NCI-H1417 (cell line): ENCODE results near the gene GJB2.

ENCODE experiments used
- DNase-seq, 3 experiments: peaks; one replicate each; lab custom pipeline; 2025; lab: John Stamatoyannopoulos, UW

GJB2 gene

GRCh38 chr13:20192158-20192835 lies 441 bp downstream of the GJB2 start:
- DNase-seq: peak in 2 of 3 experiments; percentile 4 to 35

- no peak for DNase-seq
Observed at GRCh38 chr13:20191311-20192157, 1.2 kb downstream of the GJB2 start.

DNA sequence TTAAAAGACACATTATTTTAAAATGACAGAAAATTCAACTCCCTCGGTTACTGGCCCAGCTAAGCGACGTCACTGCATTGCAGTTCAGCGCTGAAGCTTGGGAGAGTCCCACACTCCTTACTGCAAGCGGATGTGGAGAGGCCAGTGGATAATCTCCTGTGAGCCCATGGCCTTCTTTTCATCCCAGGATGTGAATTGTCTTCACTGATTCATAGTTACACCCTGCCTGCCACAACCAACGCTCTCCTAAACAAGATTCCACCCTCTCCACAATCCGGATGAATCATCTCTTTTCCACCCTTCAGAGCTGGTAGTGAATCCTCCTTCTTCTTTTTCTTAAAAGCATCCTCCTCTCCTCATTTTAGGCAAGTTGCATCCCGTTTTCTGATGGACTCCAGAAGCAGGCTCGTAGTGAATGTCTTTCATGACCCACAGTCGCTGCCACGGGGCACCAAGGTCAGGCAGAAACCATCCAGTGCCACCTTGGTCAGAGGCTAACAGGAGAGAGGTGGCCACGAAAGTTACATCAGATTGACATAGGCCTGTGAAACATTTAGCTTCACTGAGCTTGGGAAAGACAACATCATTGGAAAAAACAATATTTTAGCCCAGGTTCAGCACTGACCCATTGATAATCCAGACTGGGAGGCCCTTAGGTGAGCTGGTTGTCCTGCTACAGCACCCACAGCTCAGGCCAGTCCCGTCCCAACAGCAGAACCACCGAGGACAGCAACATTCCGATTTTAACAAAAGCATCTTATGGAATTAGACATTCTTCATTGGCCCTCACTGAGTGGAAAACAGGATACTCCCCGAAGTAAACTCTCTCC lies 2.0 kb downstream of the GJB2 start:
- DNase-seq: no peak

GRCh38 chr13:20190076-20190475 lies 2.7 kb downstream of the GJB2 start:
- no peak for DNase-seq

DNA sequence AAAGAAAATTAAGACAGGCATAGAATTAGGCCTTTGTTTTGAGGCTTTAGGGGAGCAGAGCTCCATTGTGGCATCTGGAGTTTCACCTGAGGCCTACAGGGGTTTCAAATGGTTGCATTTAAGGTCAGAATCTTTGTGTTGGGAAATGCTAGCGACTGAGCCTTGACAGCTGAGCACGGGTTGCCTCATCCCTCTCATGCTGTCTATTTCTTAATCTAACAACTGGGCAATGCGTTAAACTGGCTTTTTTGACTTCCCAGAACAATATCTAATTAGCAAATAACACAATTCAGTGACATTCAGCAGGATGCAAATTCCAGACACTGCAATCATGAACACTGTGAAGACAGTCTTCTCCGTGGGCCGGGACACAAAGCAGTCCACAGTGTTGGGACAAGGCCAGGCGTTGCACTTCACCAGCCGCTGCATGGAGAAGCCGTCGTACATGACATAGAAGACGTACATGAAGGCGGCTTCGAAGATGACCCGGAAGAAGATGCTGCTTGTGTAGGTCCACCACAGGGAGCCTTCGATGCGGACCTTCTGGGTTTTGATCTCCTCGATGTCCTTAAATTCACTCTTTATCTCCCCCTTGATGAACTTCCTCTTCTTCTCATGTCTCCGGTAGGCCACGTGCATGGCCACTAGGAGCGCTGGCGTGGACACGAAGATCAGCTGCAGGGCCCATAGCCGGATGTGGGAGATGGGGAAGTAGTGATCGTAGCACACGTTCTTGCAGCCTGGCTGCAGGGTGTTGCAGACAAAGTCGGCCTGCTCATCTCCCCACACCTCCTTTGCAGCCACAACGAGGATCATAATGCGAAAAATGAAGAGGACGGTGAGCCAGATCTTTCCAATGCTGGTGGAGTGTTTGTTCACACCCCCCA lies 3.8 kb downstream of the GJB2 start:
- no peak for DNase-seq

- no peak for DNase-seq
Observed at GRCh38 chr13:20186771-20187170, 6.0 kb downstream of the GJB2 start.

DNA sequence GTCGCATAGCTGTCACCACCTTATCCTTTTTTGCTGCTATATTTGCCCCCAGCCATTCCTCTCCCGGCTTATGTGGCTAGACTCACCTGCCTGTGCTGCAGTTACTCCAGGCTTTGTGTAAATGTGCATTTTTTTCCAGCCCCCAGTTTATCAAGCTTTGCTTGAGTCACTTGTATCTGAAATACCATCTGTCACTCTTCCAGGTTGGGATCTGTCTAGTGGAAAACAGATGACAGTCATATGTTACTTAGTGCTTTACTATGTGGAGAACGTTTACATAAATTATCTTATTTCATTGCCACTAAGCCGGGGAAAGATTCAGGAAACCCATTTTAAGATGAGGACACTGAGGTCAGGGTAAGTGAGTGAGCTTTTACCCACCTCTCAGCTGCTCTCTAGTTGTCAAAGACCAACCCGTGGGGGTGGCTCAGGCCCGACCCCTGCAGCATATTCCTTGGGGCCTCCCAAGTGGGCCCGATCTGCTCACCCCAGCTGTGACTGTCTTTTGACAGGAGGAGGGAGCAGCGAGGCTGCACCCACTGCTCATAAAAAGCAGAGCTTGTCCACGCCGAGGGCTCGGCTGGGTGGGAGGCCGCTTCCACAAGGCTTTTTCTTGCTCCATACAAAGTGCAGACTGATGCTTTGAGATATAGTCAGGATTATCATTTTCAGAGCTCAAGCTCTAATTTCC lies 7.2 kb downstream of the GJB2 start:
- DNase-seq: no peak

- peak; percentile 20 to 75 (median 58) for DNase-seq
Observed at GRCh38 chr13:20182231-20182846, 10.4 kb downstream of the GJB2 start.

GRCh38 chr13:20181188-20181587 lies 11.6 kb downstream of the GJB2 start:
- DNase-seq: no peak

- DNase-seq: no peak
Observed at GRCh38 chr13:20178156-20178555, 14.6 kb downstream of the GJB2 start.

- no peak for DNase-seq
Observed at GRCh38 chr13:20177049-20177831, 15.5 kb downstream of the GJB2 start.

DNA sequence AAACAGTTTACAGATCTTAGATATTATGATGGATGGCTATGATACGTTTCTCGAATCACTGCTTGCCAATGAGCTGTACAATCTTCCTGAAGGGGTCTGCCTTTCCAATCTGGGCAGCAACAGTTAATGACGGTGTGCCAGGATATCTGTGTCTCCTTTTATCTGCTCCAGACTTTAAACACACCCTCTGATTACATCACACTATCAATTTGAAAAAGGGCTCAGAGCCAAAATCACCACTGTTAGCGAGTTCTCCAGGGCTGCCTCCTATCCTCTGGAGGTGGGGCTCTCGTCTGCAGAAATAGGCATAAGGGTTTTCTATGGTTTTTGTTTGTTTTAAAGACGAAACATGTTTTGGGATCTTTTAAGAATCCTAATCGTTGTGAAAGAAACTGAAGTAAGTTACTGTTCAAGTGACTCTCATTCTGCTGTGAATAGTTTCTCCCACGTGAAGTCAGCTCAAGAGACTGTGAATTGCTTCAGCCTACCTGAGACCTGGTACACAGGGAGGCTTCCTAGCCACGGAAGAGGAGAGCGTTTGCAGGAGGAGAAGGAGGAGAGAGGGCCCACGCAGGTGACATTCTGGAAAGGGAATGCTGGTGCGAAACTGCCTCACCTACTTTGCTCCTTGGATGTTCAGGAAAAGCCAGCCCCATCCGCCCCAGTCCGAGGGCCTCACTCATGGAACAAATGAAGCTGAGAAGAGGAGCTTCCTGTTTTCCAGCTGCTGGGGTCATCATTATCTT lies 16.7 kb downstream of the GJB2 start:
- DNase-seq: no peak

GRCh38 chr13:20175406-20175794 lies 17.3 kb downstream of the GJB2 start:
- no peak for DNase-seq

GRCh38 chr13:20174656-20175405 lies 17.9 kb downstream of the GJB2 start:
- DNase-seq: peak in 2 of 3 experiments; percentile 14 to 45

- DNase-seq: no peak
Observed at GRCh38 chr13:20173116-20173746, 19.5 kb downstream of the GJB2 start.

- no peak for DNase-seq
Observed at GRCh38 chr13:20171364-20171763, 21.4 kb downstream of the GJB2 start.

GRCh38 chr13:20170921-20171320 lies 21.8 kb downstream of the GJB2 start:
- DNase-seq: no peak

GRCh38 chr13:20168396-20168795 lies 24.3 kb downstream of the GJB2 start:
- no peak for DNase-seq
